GM23248 (cell line): ENCODE data around the gene CCNY.

Experiments used
- EZH2 ChIP-seq: fragments of 200-600 bp; sonication (generic); IDR thresholded peaks from 2 replicates; pipeline ENCODE4 v1.6.1; 2018; ENCODE audit warnings: antibody characterized with exemption, mild to moderate bottlenecking; ENCODE audit not compliant: insufficient read depth, poor library complexity, severe bottlenecking
- EZH2phosphoT487 ChIP-seq: fragments of 200-600 bp; sonication (generic); IDR thresholded peaks from 2 replicates; pipeline ENCODE4 v1.6.1; 2018; ENCODE audit warnings: antibody characterized with exemption, moderate library complexity, mild to moderate bottlenecking, low read depth; ENCODE audit not compliant: insufficient read depth

- TF ChIP-seq EZH2 (no peak), EZH2phosphoT487 (no peak)
Observed at GRCh38 chr10:35363587-35363986, 27.3 kb downstream of the CCNY start.
